Parathyroid adenoma (tissue), 2 donors: ENCODE results near the gene PIP4K2A.

ENCODE experiments used
- H2AFZ ChIP-seq: fragments of 300-600 bp; sonication (generic); one replicate; pipeline ENCODE4 v1.7.0; 2017; ENCODE audit warnings: antibody characterized with exemption, mild to moderate bottlenecking
- H3K27ac ChIP-seq: fragments of 300-600 bp; sonication (generic); one replicate; pipeline ENCODE4 v1.7.0; 2017
- H3K27me3 ChIP-seq: fragments of 300-600 bp; sonication (generic); one replicate; pipeline ENCODE4 v1.7.0; 2017; ENCODE audit warnings: low read length; ENCODE audit not compliant: control insufficient read depth, insufficient read depth
- H3K36me3 ChIP-seq: fragments of 300-600 bp; sonication (generic); one replicate; pipeline ENCODE4 v1.7.0; 2017; ENCODE audit warnings: low read length; ENCODE audit not compliant: control insufficient read depth, insufficient read depth
- H3K4me1 ChIP-seq: fragments of 300-600 bp; sonication (generic); one replicate; pipeline ENCODE4 v1.7.0; 2017; ENCODE audit warnings: control low read depth
- H3K4me2 ChIP-seq: fragments of 300-600 bp; sonication (generic); one replicate; pipeline ENCODE4 v1.7.0; 2017; ENCODE audit warnings: low read length
- H3K4me3 ChIP-seq: fragments of 300-600 bp; sonication (generic); one replicate; pipeline ENCODE4 v1.7.0; 2017; ENCODE audit warnings: low read depth, low read length
- H3K79me2 ChIP-seq: fragments of 300-600 bp; sonication (generic); one replicate; pipeline ENCODE4 v1.7.0; 2017; ENCODE audit warnings: control low read depth
- H3K9ac ChIP-seq: fragments of 300-600 bp; sonication (generic); one replicate; pipeline ENCODE4 v1.7.0; 2017; ENCODE audit warnings: mild to moderate bottlenecking
- H3K9me3 ChIP-seq: fragments of 300-600 bp; sonication (generic); one replicate; pipeline ENCODE4 v1.7.0; 2017; ENCODE audit warnings: low read length; ENCODE audit not compliant: control insufficient read depth
- CTCF ChIP-seq: fragments of 300-600 bp; sonication (generic); IDR thresholded peaks from one replicate; pipeline ENCODE4 v1.7.0; 2017; ENCODE audit warnings: antibody characterized with exemption, mild to moderate bottlenecking
- donor health status: primary hyperparathyroidism.

The PIP4K2A gene

DNA sequence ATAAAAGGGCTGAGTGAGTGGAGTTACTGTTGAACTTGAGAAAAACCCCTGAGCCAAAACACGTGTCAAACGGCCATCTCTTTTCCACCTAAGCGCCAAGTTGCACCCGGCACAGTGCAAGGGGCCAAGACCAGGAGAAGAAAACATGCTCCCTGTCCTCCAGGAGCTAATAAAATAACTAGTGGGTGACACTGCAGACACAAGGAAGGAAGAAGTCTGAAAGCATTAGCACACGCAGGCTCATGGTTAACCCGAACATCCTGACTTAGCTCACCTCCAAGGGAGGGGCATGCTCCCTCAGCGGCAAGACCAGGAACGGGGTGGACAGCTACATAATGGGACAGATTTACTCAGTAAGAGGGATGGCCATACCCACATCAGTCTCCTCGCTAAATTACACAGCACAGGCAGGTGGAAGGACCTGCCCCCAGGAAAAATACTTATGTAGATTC is 65.0 kb downstream of the PIP4K2A start:
- no peak overlapping the region for H3K27ac ChIP-seq
- no peak overlapping the region for H2AFZ ChIP-seq
- no peaks in the 10 kb centered on the region for H3K36me3 ChIP-seq
- no peaks in the 10 kb centered on the region for H3K9me3 ChIP-seq
- no peaks in the 10 kb centered on the region for H3K27me3 ChIP-seq
- no peak overlapping the region for H3K9ac ChIP-seq
- no peaks in the 10 kb centered on the region for H3K4me1 ChIP-seq
- no peak for TF ChIP-seq CTCF
- H3K4me2 ChIP-seq = no peak overlapping the region
- no peak overlapping the region for H3K4me3 ChIP-seq
- H3K79me2 ChIP-seq = peaks cover under 1% of the 10 kb centered on the region

DNA sequence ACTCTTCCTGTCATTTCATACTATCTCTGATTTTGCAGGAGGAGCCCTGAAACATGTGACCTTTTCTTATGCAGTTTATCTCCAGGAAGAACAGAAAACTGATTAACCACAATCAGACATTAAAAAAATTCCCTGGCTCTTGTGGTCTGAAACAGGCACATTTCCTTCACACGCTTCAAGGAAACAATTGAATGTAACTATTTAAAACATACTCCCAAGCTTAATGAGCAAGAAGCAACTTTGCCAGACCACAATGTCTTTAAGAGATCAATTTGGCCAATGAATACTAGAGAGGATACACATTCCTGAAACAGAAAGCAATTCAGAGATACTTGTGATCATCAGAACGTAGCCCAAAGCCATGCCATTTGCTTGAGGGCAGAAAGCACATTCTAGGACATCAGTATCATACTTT is 65.8 kb downstream of the PIP4K2A start:
- Histone ChIP-seq H3K4me1 (no peaks in the 10 kb centered on the region), H3K9me3 (no peaks in the 10 kb centered on the region), H2AFZ (no peak overlapping the region), H3K4me3 (no peak overlapping the region), H3K27ac (peak overlapping the region; percentile 11), H3K27me3 (no peaks in the 10 kb centered on the region), H3K79me2 (peaks cover 8% of the 10 kb centered on the region), H3K36me3 (no peaks in the 10 kb centered on the region), H3K4me2 (no peak overlapping the region), H3K9ac (no peak overlapping the region)
- no peak for TF ChIP-seq CTCF

DNA sequence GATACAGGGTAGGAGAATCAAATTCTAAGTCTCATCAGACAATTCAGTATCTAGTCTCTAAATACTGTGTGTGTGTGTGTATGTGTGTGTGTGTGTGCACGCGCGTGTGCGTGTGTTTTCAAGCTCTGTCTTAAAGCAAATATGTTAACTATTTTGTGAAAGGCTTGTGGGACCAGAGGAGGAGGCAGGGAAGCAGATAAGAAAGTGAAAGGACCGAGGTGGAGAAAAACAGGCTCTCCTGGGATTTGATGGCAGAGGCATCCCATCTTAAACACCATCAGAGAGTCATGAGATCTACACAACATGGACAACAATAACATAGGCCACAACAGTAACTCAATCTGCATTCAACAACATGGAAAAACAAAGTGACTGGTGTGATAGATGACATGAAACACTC is 67.1 kb downstream of the PIP4K2A start:
- H3K27ac ChIP-seq = peak overlapping the region; percentile 2
- H3K4me3 ChIP-seq = no peak overlapping the region
- H3K27me3 ChIP-seq = no peaks in the 10 kb centered on the region
- no peak for TF ChIP-seq CTCF
- no peaks in the 10 kb centered on the region for H3K9me3 ChIP-seq
- no peak overlapping the region for H3K9ac ChIP-seq
- no peak overlapping the region for H3K4me2 ChIP-seq
- no peaks in the 10 kb centered on the region for H3K36me3 ChIP-seq
- no peak overlapping the region for H2AFZ ChIP-seq
- no peaks in the 10 kb centered on the region for H3K4me1 ChIP-seq
- H3K79me2 ChIP-seq = peaks cover 8% of the 10 kb centered on the region

- Histone ChIP-seq H3K4me3 (no peak overlapping the region), H3K4me1 (no peaks in the 10 kb centered on the region), H3K36me3 (no peaks in the 10 kb centered on the region), H3K79me2 (peaks cover 8% of the 10 kb centered on the region), H3K4me2 (no peak overlapping the region), H3K9me3 (no peaks in the 10 kb centered on the region), H3K27ac (no peak overlapping the region), H2AFZ (no peak overlapping the region), H3K27me3 (no peaks in the 10 kb centered on the region), H3K9ac (no peak overlapping the region)
- TF ChIP-seq CTCF = no peak
These were observed 68.0 kb downstream of the PIP4K2A start for GRCh38 chr10:22646388-22646853.

- Histone ChIP-seq H3K79me2 (peaks cover 8% of the 10 kb centered on the region), H3K4me2 (no peak overlapping the region), H3K27me3 (no peaks in the 10 kb centered on the region), H3K27ac (no peak overlapping the region), H3K4me3 (no peak overlapping the region), H3K36me3 (no peaks in the 10 kb centered on the region), H3K4me1 (no peaks in the 10 kb centered on the region), H3K9me3 (no peaks in the 10 kb centered on the region), H2AFZ (no peak overlapping the region), H3K9ac (no peak overlapping the region)
- no peak for TF ChIP-seq CTCF
These were observed 70.2 kb downstream of the PIP4K2A start for GRCh38 chr10:22644222-22644621.
